Kidney (tissue), 14 donors: Measurements from ENCODE around the gene ZFAND6. TPM values are rescaled to one million over a fixed set of nuclear protein-coding genes. Genes with fewer than 3 reads are reported as not detected.

Experiments used
- DNase-seq, 5 donors: peaks; one replicate each; pipeline ENCODE4 v3.0.0-alpha.2; 2013 to 2020
- FAIRE-seq: peaks from 2 replicates; lab custom pipeline; 2012; peaks lifted over from hg19 to GRCh38; lab: Jason Lieb, UNC
- H3K27ac ChIP-seq, 2 donors: one replicate each; pipeline ENCODE4 v1.7.0; 2013; ENCODE audit warnings: low read depth in 2 of 2, low read length in 2 of 2, inconsistent platforms in 1 of 2
- H3K27me3 ChIP-seq: one replicate; pipeline ENCODE4 v1.7.1; 2013; ENCODE audit warnings: low read length, inconsistent platforms; ENCODE audit not compliant: control insufficient read depth, insufficient read depth
- H3K36me3 ChIP-seq, 3 donors: one replicate each; pipeline versions ENCODE4 v1.7.0 to v1.7.1; 2013; ENCODE audit warnings: low read length in 3 of 3, control low read depth in 1 of 3, inconsistent platforms in 1 of 3; ENCODE audit not compliant: insufficient read depth in 3 of 3, control insufficient read depth in 2 of 3
- H3K4me1 ChIP-seq, 3 donors: one replicate each; pipeline versions ENCODE4 v1.7.0 to v1.7.1; 2013; ENCODE audit warnings: low read length in 3 of 3, inconsistent platforms in 1 of 3, low read depth in 1 of 3; ENCODE audit not compliant: control insufficient read depth in 2 of 3, insufficient read depth in 2 of 3
- H3K4me3 ChIP-seq, 3 donors: one replicate each; pipeline versions ENCODE4 v1.7.0 to v1.8.1; 2013; ENCODE audit warnings: low read length in 3 of 3, control low read depth in 1 of 3, inconsistent platforms in 1 of 3
- H3K9ac ChIP-seq, 3 donors: one replicate each; pipeline versions ENCODE4 v1.7.0 to v1.7.1; 2013; ENCODE audit warnings: low read length in 3 of 3, control low read depth in 1 of 3, inconsistent platforms in 1 of 3
- H3K9me3 ChIP-seq, 3 donors: one replicate each; pipeline versions ENCODE4 v1.7.0 to v1.7.1; 2013; ENCODE audit warnings: low read length in 3 of 3, control low read depth in 1 of 3, inconsistent platforms in 1 of 3; ENCODE audit not compliant: control insufficient read depth in 2 of 3, insufficient read depth in 1 of 3
- CTCF ChIP-seq: IDR thresholded peaks from 3 replicates; pipeline ENCODE4 v1.5.1; 2012; ENCODE audit warnings: mild to moderate bottlenecking, moderate library complexity, borderline replicate concordance; ENCODE audit not compliant: insufficient read depth; ENCODE audit errors: extremely low read depth
- intact Hi-C: fragments of 100-400 bp; cut with DNase I; formaldehyde crosslinking; loops from one replicate; pipeline ENCODE4 v1.11.1; 2022
- polyA plus RNA-seq: library from polyadenylated mRNA; stranded (reverse); fragments of 350-450 nt; fragmentation: Illumina TruSeq; extraction: RNeasy Lipid Tissue Mini Kit (QIAGEN cat#74804); gene quantifications from one replicate; pipeline ENCODE4 v1.2.3, GENCODE V29; 2014; ENCODE audit warnings: low read depth, low replicate concordance; ENCODE audit not compliant: insufficient read depth
- total RNA-seq: library from RNA; stranded (reverse); fragmentation: NEBNext Ultra II Directional; extraction: Animal tissue kit (Norgen Biotek cat#: 25700); gene quantifications from one replicate; pipeline ENCODE4 v1.2.1, GENCODE V29; 2021
- donor health status: control.
- donor health status: control.
- donor health status: control.
- donor health status: control.
- donor health status: control.
- donor health status: DM: yes; HTN: yes; CAD: no.
- donor health status: Normal renal cell carcinoma (clear cell type).

The ZFAND6 gene
- total and polyA plus RNA-seq, 2 donors from 2014 or later = 72.3 to 85.7 TPM

GRCh38 chr15:80162059-80162554 lies 102.6 kb downstream of the ZFAND6 start:
- peaks cover 0 to 31% (median 12%) of the 10 kb centered on the region in 3 donors for H3K36me3 ChIP-seq
- FAIRE-seq (no peak), DNase-seq (no peak)
- H3K9me3 ChIP-seq = no peaks in the 10 kb centered on the region
- intact Hi-C loops = no loop called here
- H3K9ac ChIP-seq = no peak overlapping the region
- peaks cover 0 to 16% (median 8%) of the 10 kb centered on the region in 3 donors for H3K4me1 ChIP-seq
- TF ChIP-seq CTCF = no peak
- H3K27ac ChIP-seq = no peak overlapping the region
- no peaks in the 10 kb centered on the region for H3K27me3 ChIP-seq
- no peak overlapping the region for H3K4me3 ChIP-seq

GRCh38 chr15:80163217-80163616 lies 103.7 kb downstream of the ZFAND6 start:
- DNase-seq = no peak
- no peak for TF ChIP-seq CTCF
- H3K4me3 ChIP-seq = no peak overlapping the region
- no peaks in the 10 kb centered on the region for H3K27me3 ChIP-seq
- intact Hi-C loops = no loop called here
- peaks cover 0 to 30% (median 12%) of the 10 kb centered on the region in 3 donors for H3K36me3 ChIP-seq
- FAIRE-seq = no peak
- peaks cover 0 to 15% (median 8%) of the 10 kb centered on the region in 3 donors for H3K4me1 ChIP-seq
- no peak overlapping the region for H3K27ac ChIP-seq
- no peak overlapping the region for H3K9ac ChIP-seq
- H3K9me3 ChIP-seq = no peaks in the 10 kb centered on the region

GRCh38 chr15:80163897-80164296 lies 104.4 kb downstream of the ZFAND6 start:
- FAIRE-seq (no peak), DNase-seq (no peak)
- H3K9ac ChIP-seq = no peak overlapping the region
- no peaks in the 10 kb centered on the region for H3K27me3 ChIP-seq
- H3K9me3 ChIP-seq = no peaks in the 10 kb centered on the region
- intact Hi-C loops = no loop called here
- TF ChIP-seq CTCF = no peak
- no peak overlapping the region for H3K27ac ChIP-seq
- H3K4me3 ChIP-seq = no peak overlapping the region
- peaks cover 0 to 15% (median 8%) of the 10 kb centered on the region in 3 donors for H3K4me1 ChIP-seq
- H3K36me3 ChIP-seq = peaks cover 0 to 26% (median 12%) of the 10 kb centered on the region in 3 donors

- intact Hi-C loops = no loop called here
- Histone ChIP-seq H3K27ac (no peak overlapping the region), H3K27me3 (no peaks in the 10 kb centered on the region), H3K9ac (no peak overlapping the region), H3K9me3 (no peaks in the 10 kb centered on the region), H3K36me3 (peaks cover 0 to 14% (median 0%) of the 10 kb centered on the region in 3 donors), H3K4me1 (peaks cover 0 to 3% (median 0%) of the 10 kb centered on the region in 3 donors), H3K4me3 (no peak overlapping the region)
- no peak for TF ChIP-seq CTCF
- no peak for DNase-seq
- no peak for FAIRE-seq
These were observed 108.5 kb downstream of the ZFAND6 start for GRCh38 chr15:80167936-80168335.
